NCI-H82 treated with DMSO at 0.1 percent for 48 hours (cell line): Measurements from ENCODE around the gene ANTXR2.

ENCODE experiments used
- DNase-seq: peaks from one replicate; lab custom pipeline; 2025; ENCODE audit not compliant: unreplicated experiment; lab: John Stamatoyannopoulos, UW

ANTXR2 gene

GRCh38 chr4:80069837-80070731 lies 2.9 kb downstream of the ANTXR2 start:
- no peak for DNase-seq

- DNase-seq: no peak
Observed at GRCh38 chr4:80069108-80069836, 3.8 kb downstream of the ANTXR2 start.

- no peak for DNase-seq
Observed at GRCh38 chr4:80065601-80066000, 7.4 kb downstream of the ANTXR2 start.

DNA sequence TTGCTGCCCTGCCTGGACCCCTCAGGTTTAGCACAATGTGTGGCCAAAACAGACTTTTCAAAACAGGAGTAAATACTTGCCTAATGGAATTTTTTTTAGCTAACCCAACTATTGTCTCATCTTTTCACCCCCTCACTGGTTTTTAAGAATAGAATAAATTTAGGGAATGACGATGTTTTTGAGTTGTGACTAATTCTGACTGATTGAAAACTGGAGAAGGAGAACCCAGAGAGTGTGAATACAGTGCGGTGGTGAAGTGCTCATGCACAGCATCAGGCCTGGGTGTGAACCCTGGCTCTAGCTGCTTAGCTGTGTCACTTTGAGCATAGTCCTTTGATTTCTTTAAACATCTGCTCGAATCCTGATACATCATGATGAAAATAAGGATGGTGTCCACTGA lies 10.5 kb downstream of the ANTXR2 start:
- no peak for DNase-seq

DNA sequence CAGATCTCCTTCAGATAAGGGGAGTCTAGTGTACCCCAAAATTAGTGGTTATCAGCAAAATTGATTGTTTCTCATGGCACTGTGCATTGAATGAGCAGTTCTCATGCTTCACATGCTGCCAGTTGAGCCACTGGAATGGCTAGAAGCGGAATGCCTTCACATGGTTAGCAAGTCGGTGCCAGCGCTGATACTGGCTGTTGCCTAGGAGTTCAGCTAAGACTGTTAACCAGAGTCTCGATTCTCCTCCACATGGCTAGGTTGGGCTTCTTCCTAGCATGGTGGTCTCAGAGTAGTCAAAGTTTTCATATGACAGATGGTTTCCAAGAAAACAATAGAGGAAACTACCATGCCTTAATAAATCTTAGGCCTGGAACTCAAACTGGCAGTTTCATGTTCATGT lies 12.2 kb downstream of the ANTXR2 start:
- DNase-seq: no peak

DNA sequence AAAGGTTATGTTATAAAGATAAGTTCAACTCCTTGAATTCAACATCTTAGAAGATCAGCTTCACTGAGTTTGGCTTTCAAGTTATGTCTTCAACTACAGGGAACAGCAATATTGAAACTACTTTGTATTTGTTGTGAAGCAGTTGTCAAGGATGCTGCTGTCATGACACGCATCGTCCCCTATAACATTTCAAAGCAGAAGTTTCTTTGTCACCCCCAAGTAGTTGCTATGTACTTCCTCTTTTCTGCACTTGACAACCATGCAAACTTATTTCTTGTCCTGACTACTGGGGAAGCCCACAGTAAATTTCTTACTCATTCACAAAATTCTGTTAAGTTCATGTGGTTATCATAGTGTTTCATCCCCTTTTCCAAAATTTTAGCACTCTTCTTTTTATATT lies 14.3 kb downstream of the ANTXR2 start:
- DNase-seq: no peak

DNA sequence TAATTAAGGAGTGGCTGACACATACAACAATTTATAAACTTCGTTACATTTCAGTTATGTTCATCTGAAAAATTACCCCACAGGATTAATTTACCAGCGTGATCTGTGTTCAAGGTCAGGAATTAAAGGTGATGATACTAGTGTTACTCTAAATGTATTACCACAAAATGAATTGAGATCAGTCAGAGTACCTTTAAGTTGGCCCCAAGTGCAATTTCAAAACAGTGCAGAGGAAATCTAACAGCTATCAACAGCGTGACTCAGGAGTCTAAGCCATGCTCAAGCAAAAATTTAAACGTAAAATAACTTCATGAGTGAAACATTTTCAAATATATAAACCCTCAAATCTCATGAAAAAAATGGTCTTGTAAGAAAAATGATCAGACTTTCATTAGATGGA lies 18.7 kb downstream of the ANTXR2 start:
- no peak for DNase-seq

GRCh38 chr4:80053140-80053910 lies 19.7 kb downstream of the ANTXR2 start:
- DNase-seq: no peak

DNA sequence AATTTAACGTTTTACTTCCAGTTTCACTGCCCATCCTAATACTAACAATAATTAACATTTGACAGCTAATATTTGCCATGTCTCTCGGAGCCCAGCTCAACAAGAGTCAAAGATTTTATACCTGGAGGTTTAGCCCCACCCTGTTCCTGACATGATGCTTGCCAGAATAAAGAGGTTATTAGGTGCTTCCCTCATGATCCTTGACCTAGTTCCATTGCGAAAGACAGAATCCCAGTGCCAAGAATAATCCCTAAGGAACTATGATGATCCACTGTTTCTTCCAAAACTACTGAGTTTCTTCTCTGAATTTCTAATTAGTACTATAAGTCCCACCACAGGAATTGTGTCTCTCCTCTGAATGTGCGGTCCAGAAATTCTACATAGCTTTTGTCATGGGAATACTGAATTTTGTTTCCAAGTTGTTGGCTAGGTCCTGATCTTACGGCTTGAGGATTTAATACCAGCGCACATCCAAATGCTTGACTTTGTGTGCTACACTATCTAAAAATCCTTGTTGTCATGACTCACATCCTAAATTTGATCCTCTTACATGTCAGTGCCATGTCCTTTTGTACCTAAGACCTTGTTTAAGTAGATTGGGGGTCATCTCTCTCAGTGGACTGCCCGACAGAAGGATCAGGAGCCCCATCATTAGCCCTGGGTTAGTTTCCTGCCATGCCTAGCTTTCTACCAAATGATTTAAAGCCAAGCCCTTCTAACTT lies 23.1 kb downstream of the ANTXR2 start:
- no peak for DNase-seq

DNA sequence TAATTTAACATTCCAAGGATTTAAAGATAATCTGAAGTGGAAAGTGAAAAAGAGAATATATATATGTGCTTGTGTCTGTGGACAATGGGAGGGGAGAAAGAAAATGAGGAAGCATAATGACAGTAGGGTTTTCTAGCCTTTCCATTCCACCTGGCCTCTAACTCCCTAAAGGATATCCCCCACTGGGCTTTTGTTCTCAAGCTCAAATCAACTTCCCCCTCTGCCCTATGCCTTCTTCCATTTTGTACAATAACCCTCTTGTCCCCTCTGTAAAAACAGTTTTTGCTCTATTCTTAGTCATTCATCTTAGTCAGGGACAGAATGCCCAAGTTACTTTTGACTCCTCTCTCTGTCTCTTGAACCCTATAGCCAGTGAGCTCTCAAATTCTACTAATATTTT lies 23.6 kb downstream of the ANTXR2 start:
- DNase-seq: no peak

GRCh38 chr4:80045786-80046185 lies 27.2 kb downstream of the ANTXR2 start:
- no peak for DNase-seq

GRCh38 chr4:80043541-80043940 lies 29.5 kb downstream of the ANTXR2 start:
- no peak for DNase-seq

DNA sequence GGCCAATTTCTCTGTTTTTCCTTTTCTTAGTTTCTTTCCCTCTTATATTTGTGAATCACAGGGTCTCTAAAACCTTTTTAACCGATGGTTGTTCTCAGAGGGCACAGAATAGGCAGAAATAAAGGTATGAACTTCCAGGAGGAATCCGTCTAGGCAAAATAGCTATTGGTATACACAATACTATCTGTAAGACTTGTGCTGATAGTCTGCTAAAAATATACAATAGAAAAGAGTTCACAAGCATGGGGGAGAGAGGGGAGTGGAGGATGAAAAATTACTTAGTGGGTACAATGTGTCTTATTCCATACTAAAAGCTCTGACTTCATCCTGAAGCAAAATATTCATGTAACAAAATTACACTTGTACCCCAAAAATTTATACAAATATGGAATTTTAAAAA lies 30.2 kb downstream of the ANTXR2 start:
- DNase-seq: no peak

GRCh38 chr4:80037864-80038263 lies 35.2 kb downstream of the ANTXR2 start:
- no peak for DNase-seq

DNA sequence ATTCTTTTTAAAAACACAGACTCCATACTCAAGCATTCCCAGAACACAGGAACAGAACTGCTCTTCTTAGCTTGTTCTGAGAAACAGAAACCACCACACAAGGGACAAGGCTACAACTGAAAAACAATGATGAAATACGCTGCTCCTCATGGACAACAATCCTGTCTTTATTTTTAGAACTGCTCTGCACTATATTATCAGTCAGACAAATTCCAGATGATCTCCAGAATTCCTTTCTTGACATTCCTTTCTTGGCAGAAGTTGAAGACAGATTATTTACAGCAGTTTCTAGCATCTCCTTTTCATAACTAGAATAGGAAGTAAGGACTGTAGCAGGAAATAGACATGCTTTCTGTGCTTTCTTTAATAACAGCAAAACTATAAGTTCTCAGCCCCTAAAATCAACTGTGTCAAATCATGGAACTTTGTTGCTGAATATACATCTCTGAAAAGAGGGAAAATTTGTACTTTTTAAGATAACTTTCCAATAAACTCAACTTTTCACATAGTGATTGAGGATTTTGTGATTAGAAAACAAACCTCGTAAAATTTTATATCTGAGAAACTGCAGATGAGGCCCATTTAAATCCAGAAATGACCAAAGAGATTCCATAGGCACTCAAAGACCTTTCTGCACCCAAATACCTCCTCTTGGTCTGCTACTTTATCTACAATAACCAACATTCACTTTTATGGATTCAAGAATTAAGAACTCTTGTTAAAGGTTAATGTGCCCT lies 35.9 kb downstream of the ANTXR2 start:
- no peak for DNase-seq

GRCh38 chr4:80036306-80036705 lies 36.7 kb downstream of the ANTXR2 start:
- no peak for DNase-seq

DNA sequence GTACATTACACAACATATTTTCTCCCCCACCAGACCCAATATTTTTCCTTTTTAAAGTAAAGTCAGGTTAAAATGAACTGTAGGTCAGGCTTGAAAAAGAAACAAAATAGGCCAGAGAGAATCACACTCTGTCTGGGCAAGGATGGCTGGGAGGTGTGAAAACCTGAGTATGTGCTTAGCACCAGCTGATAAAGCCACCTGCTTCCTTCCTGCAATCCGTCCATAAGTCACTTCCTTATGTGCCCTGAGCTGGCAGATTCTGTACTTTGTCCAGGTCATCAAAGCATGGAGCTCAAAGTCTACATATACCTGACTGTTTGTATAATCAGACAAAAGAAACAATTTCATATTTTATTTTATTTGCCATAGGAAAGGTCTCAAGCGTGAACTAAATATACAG lies 37.7 kb downstream of the ANTXR2 start:
- peak; percentile 15 for DNase-seq

- DNase-seq: no peak
Observed at GRCh38 chr4:80033581-80033980, 39.4 kb downstream of the ANTXR2 start.

DNA sequence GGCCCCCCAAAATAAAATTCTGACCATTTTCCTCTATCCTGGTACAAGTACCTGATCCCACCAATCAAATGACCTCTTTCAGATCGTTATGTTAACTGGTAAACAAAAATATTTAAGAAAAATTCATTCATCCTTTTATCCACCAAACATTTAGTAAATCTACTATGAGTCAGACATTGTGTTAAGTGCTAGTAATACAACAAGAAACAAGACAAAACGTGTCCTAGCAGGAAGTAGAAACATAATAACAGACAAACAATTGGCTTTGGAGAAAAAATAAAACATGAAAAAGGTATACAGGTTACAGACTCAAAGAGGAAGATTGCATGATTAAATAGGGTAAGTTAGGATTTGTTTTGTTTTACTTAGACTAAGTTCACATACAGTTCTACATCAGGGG lies 43.7 kb downstream of the ANTXR2 start:
- DNase-seq: no peak

- no peak for DNase-seq
Observed at GRCh38 chr4:80027611-80028010, 45.4 kb downstream of the ANTXR2 start.
